K562 (cell line): ENCODE data around the gene SLC39A13. TPM values are rescaled to one million over a fixed set of nuclear protein-coding genes. Genes with fewer than 3 reads are reported as not detected.
A peak's percentile ranks its signal among the peaks of the same experiment; 100 is the strongest.

Source experiments
- ATAC-seq: fragments of 200-7000 bp; cut with Tn5 transposase; 3 replicates; pipeline ENCODE4 v1.9.1; 2020; ENCODE audit warnings: moderate library complexity
- BruUV-seq: library from RNA; stranded (reverse); fragments of 400-500 nt; replicated peaks from 2 replicates; lab custom pipeline; 2021; lab: Mats Ljungman, UMichigan
- CTCF ChIA-PET: fragments of 300-600 bp; formaldehyde crosslinking; extraction: SDS; loops from one replicate; lab custom pipeline; 2021; ENCODE audit warnings: low intra/inter-chr PET ratio; lab: Yijun Ruan, JAX
- POLR2A ChIA-PET: fragments of 300-600, 350-650 bp; sonication (Branson Sonifier 250); formaldehyde crosslinking; extraction: SDS; loops from one replicate; lab custom pipeline; 2021; ENCODE audit warnings: antibody characterized with exemption, inconsistent platforms; lab: Yijun Ruan, JAX
- DNase-seq, 4 experiments: peaks; one replicate each; pipeline versions ENCODE4 v3.0.0 to v3.0.0-alpha.2; 2011 to 2018; ENCODE audit warnings: low spot score in 3 of 4, mixed read lengths in 3 of 4; ENCODE audit errors: extremely low read depth in 1 of 4
- FAIRE-seq: peaks from 2 replicates; lab custom pipeline; 2011; peaks lifted over from hg19 to GRCh38; lab: Jason Lieb, UNC
- H2AFZ ChIP-seq: 2 replicates; pipeline ENCODE4 v1.6.0; 2011; ENCODE audit warnings: low read depth, low read length, control low read depth, inconsistent platforms
- H3K27ac ChIP-seq: fragments of 200-600 bp; 3 replicates; pipeline ENCODE4 v1.8.0; 2011; ENCODE audit warnings: low read depth, mild to moderate bottlenecking, control low read depth, inconsistent platforms, low read length, moderate library complexity, mixed read lengths; ENCODE audit errors: extremely low read depth
- H3K27me3 ChIP-seq, 2 experiments: fragments of 300-600 bp in 1 of 2; 2 replicates in 1 of 2; 3 replicates in 1 of 2; pipeline versions ENCODE4 v1.6.0 to v1.8.0; 2011; ENCODE audit warnings: inconsistent platforms in 2 of 2, low read length in 2 of 2, mild to moderate bottlenecking in 1 of 2, mixed read lengths in 1 of 2, moderate library complexity in 1 of 2; ENCODE audit not compliant: control insufficient read depth in 2 of 2, insufficient read depth in 2 of 2
- H3K36me3 ChIP-seq: fragments of 300-600 bp; 3 replicates; pipeline ENCODE4 v1.8.0; 2011; ENCODE audit warnings: mild to moderate bottlenecking, low read length, inconsistent platforms; ENCODE audit not compliant: control insufficient read depth, insufficient read depth
- H3K4me1 ChIP-seq, 2 experiments: fragments of 200-600 bp in 1 of 2; replicated peaks in 1 of 2; 2 replicates in 1 of 2; 3 replicates in 1 of 2; pipeline versions ENCODE4 v1.5.1 to v1.8.0; 2011; ENCODE audit warnings: inconsistent platforms in 2 of 2, low read length in 2 of 2, mild to moderate bottlenecking in 1 of 2, mixed read lengths in 1 of 2, moderate library complexity in 1 of 2; ENCODE audit not compliant: control insufficient read depth in 2 of 2, insufficient read depth in 2 of 2
- H3K4me2 ChIP-seq: 2 replicates; pipeline ENCODE4 v1.6.1; 2011; ENCODE audit warnings: low read length, control low read depth, inconsistent platforms, mixed read lengths; ENCODE audit not compliant: insufficient read depth
- H3K4me3 ChIP-seq: fragments of 200-600 bp; sonication (generic), shearing (Covaris generic); 2 replicates; pipeline ENCODE4 v1.5.1; 2016; ENCODE audit warnings: control low read depth, inconsistent platforms
- H3K79me2 ChIP-seq: fragments of 200-600 bp; 3 replicates; pipeline ENCODE4 v1.8.0; 2011; ENCODE audit warnings: low read length, inconsistent platforms; ENCODE audit not compliant: control insufficient read depth, insufficient read depth
- H3K9ac ChIP-seq, 2 experiments: 2 replicates each; pipeline versions ENCODE4 v1.6.0 to v1.6.1; 2011; ENCODE audit warnings: low read depth in 2 of 2, low read length in 2 of 2, control low read depth in 1 of 2, inconsistent platforms in 1 of 2, mild to moderate bottlenecking in 1 of 2, mixed read lengths in 1 of 2; ENCODE audit not compliant: insufficient read depth in 1 of 2
- H3K9me1 ChIP-seq: one replicate; pipeline ENCODE4 v1.6.0; 2011; ENCODE audit warnings: inconsistent platforms, mild to moderate bottlenecking, low read length, moderate library complexity; ENCODE audit not compliant: control insufficient read depth, insufficient read depth
- H3K9me3 ChIP-seq: replicated peaks from 2 replicates; pipeline ENCODE4 v1.5.1; 2011; ENCODE audit warnings: low read depth, low read length, inconsistent platforms; ENCODE audit not compliant: control insufficient read depth, insufficient read depth
- H4K20me1 ChIP-seq: replicated peaks from 2 replicates; pipeline ENCODE4 v1.6.1; 2011; ENCODE audit warnings: low read length, inconsistent platforms, mixed read lengths; ENCODE audit not compliant: control insufficient read depth, insufficient read depth
- FOXM1 ChIP-seq, 2 experiments: fragments of 450-650 bp in 1 of 2; sonication (generic) in 1 of 2; formaldehyde crosslinking in 1 of 2; IDR thresholded peaks; 2 replicates each; pipeline versions ENCODE4 v1.6.1 to v1.9.0; 2017 to 2022; ENCODE audit warnings: low read depth in 2 of 2, mild to moderate bottlenecking in 2 of 2, missing genetic modification reagents in 1 of 2, moderate library complexity in 1 of 2
- SMARCA5 ChIP-seq: fragments of 450-650 bp; IDR thresholded peaks from 2 replicates; pipeline ENCODE4 v1.6.1; 2016
- TOE1 ChIP-seq, 2 experiments: fragments of 450-650 bp in 1 of 2; sonication (generic) in 1 of 2; formaldehyde crosslinking in 1 of 2; IDR thresholded peaks; 2 replicates each; pipeline versions ENCODE4 v1.7.1 to v1.8.0; 2016 to 2022; ENCODE audit warnings: borderline replicate concordance in 2 of 2, mild to moderate bottlenecking in 2 of 2, antibody characterized with exemption in 1 of 2, inconsistent platforms in 1 of 2, low read depth in 1 of 2, missing genetic modification reagents in 1 of 2, moderate library complexity in 1 of 2
- ZNF263 ChIP-seq: sonication (generic); formaldehyde crosslinking; IDR thresholded peaks from 2 replicates; pipeline ENCODE4 v1.8.0; 2022; ENCODE audit warnings: mild to moderate bottlenecking, missing genetic modification reagents, borderline replicate concordance
- WGBS: fragments of 100-300 bp; shearing (Covaris generic); methylation state at CpG from one replicate; pipeline ENCODE4 v1.1.6; 2016; ENCODE audit warnings: low coverage, mixed read lengths; ENCODE audit not compliant: insufficient coverage; ENCODE audit errors: missing lambda C conversion rate; 5-methylcytosine and 5-hydroxymethylcytosine counted together
- in situ Hi-C: fragments of 300-500 bp; cut with MboI; formaldehyde crosslinking; loops from 4 replicates; pipeline ENCODE4 v1.15.0; 2018; ENCODE audit warnings: inconsistent platforms, mixed read lengths
- intact Hi-C: fragments of 100-400 bp; cut with micrococcal nuclease; formaldehyde crosslinking; loops from 2 replicates; pipeline ENCODE4 v1.14.2; 2022
- polyA plus RNA-seq, 8 experiments: library from polyadenylated mRNA; depleted of rRNA in 4 of 8; stranded (reverse) in 5 of 8; unstranded in 3 of 8; fragments of >200 nt; fragmentation: Nextera tagmentation in 2 of 8; fragmentation: Illumina TruSeq in 1 of 8; extraction: Ambion mirVana in 2 of 8; extraction: Trizol in 1 of 8; gene quantifications; 2 replicates each; pipeline versions ENCODE4 v1.2.1 to v1.2.3, GENCODE V29; 2011 to 2014; ENCODE audit warnings: inconsistent platforms in 1 of 8, missing spikeins in 1 of 8
- total RNA-seq, 7 experiments: library from RNA; depleted of rRNA in 6 of 7; stranded (reverse); fragments of >200 nt in 6 of 7; fragmentation: Illumina TruSeq in 2 of 7; extraction: Trizol in 2 of 7; gene quantifications; 2 replicates each; pipeline versions ENCODE4 v1.2.1 to v1.2.3, GENCODE V29; 2011 to 2021; ENCODE audit warnings: low replicate concordance in 1 of 7
- TF ChIP-seq, protein P1 (sequence below): fragments of 150-350 bp; conservative IDR thresholded peaks from 2 replicates; pipeline ENCODE4 v1.6.1; 2014; ENCODE audit warnings: low read length
- TF ChIP-seq, protein P2 (sequence below): fragments of 450-650 bp; IDR thresholded peaks from 2 replicates; pipeline ENCODE4 v1.6.1; 2016

The SLC39A13 gene
- total and polyA plus RNA-seq, 9 of the 15 experiments (the other 6 are each of a cell fraction or from before 2014, with no cell fraction given): 0.17 to 15.9 (median 3.2) TPM

DNA sequence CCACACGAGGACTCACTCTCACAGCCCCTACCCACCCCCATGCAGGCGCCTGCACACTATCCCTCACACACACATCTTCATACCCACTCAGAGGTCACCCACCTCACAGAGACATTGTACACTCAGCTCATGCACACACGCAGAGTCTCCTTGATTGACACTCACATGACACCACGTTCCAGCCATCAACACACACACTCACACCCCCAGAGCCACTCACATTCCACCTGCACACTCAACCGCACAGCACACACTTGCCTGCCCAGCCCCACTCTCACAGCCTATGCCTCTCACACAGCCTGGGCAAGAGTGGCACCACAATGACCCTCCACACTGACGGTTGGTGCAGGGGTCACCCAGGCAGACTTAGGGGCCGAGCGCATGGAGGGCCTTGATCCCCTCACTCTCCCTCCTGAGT, 32.3 kb upstream of the SLC39A13 start:
- Histone ChIP-seq H3K79me2 (peaks cover 26% of the 10 kb centered on the region), H3K9me3 (no peaks in the 10 kb centered on the region), H3K4me2 (peak overlapping the region; percentile 76), H3K36me3 (peaks cover 15% of the 10 kb centered on the region; the same call in 1 of the 3 replicates), H3K4me3 (peak overlapping the region; percentile 47; the same call in 1 of the 2 replicates), H4K20me1 (no peaks in the 10 kb centered on the region), H2AFZ (no peak overlapping the region), H3K9ac (peak overlapping the region in 1 of 2 experiments; percentile 93; a peak in 2 of 4 replicates), H3K27ac (peak overlapping the region; percentile 86), H3K4me1 (peaks cover 37 to 51% of the 10 kb centered on the region in 2 experiments), H3K9me1 (no peaks in the 10 kb centered on the region), H3K27me3 (no peaks in the 10 kb centered on the region)
- TF ChIP-seq TOE1 (IDR thresholded peaks at IDR 0.05; ENCODE audit: borderline replicate concordance) (0 out of 2 replicates have a peak, but pooled peaks have one; percentile 34), TOE1 (CRISPR knock-in tag; IDR thresholded peaks at IDR 0.05; ENCODE audit: borderline replicate concordance, low read depth) (no peak), FOXM1 (IDR thresholded peaks at IDR 0.05; ENCODE audit: low read depth) (no peak), FOXM1 (CRISPR knock-in tag; IDR thresholded peaks at IDR 0.05; ENCODE audit: low read depth) (0 out of 2 replicates have a peak, but pooled peaks have one; percentile 27), SMARCA5 (peak; percentile 42; the same call in 1 of the 2 replicates), ZNF263 (CRISPR knock-in tag) (peak; percentile 100)
- TF ChIP-seq, protein P1, sequence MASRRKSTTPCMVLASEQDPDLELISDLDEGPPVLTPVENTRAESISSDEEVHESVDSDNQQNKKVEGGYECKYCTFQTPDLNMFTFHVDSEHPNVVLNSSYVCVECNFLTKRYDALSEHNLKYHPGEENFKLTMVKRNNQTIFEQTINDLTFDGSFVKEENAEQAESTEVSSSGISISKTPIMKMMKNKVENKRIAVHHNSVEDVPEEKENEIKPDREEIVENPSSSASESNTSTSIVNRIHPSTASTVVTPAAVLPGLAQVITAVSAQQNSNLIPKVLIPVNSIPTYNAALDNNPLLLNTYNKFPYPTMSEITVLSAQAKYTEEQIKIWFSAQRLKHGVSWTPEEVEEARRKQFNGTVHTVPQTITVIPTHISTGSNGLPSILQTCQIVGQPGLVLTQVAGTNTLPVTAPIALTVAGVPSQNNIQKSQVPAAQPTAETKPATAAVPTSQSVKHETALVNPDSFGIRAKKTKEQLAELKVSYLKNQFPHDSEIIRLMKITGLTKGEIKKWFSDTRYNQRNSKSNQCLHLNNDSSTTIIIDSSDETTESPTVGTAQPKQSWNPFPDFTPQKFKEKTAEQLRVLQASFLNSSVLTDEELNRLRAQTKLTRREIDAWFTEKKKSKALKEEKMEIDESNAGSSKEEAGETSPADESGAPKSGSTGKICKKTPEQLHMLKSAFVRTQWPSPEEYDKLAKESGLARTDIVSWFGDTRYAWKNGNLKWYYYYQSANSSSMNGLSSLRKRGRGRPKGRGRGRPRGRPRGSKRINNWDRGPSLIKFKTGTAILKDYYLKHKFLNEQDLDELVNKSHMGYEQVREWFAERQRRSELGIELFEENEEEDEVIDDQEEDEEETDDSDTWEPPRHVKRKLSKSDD: no peak
- TF ChIP-seq, protein P2, sequence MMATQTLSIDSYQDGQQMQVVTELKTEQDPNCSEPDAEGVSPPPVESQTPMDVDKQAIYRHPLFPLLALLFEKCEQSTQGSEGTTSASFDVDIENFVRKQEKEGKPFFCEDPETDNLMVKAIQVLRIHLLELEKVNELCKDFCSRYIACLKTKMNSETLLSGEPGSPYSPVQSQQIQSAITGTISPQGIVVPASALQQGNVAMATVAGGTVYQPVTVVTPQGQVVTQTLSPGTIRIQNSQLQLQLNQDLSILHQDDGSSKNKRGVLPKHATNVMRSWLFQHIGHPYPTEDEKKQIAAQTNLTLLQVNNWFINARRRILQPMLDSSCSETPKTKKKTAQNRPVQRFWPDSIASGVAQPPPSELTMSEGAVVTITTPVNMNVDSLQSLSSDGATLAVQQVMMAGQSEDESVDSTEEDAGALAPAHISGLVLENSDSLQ: peak; percentile 73
- no TSS peak for BruUV-seq
- DNase-seq (no peak), FAIRE-seq (no peak), ATAC-seq (no peak)
- intact Hi-C loops (loop anchor here (10.0 kb wide), 1 partner anchor 239 kb away; no protein-coding TSS in a partner anchor), in situ Hi-C loops (no loop called here)
- CTCF ChIA-PET: interaction anchor here (0.7 kb wide), 1 partner anchor 78 kb away, joined by 3 read pairs; no protein-coding TSS in a partner anchor
- 59% methylated on average over 8 of the region's 8 CpGs for WGBS
- POLR2A ChIA-PET: interaction anchor here (1.3 kb wide), 1 partner anchor 24 kb away, joined by 3 read pairs; no protein-coding TSS in a partner anchor
